Measurements from ENCODE around the gene DSCAM. TPM values are rescaled to one million over a fixed set of nuclear protein-coding genes. Genes with fewer than 3 reads are reported as not detected.

The DSCAM gene
- total and polyA plus RNA-seq, 3 donors from 2014 or later = 0.70 to 2.3 (median 2.0) TPM

DNA sequence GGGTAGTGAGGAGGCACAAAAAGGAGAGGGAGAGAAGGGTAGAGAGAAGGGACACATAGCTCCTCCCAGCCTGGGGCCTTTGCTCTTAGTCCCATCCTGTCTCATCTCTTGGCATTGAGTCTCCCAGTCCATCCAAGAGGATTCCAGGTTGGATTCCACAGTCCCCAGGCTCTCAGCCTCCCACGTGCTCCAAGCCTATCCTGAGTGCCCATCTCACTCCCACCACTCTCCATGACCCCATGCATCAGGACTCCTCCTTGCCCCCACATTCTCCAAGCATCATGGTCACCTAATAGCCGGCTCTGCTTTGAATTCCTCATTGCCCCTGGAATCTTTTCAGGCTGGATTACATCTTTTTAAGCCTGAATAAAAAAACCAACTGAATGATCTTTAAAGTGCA lies 87.9 kb downstream of the DSCAM start:
- no peaks in the 10 kb centered on the region for H3K4me1 ChIP-seq
- no peaks in the 10 kb centered on the region for H3K9me3 ChIP-seq
- 47 to 70% methylated on average over 2 of the region's 2 CpGs for WGBS, 2 donors
- intact Hi-C loops (cut with DNase I; ENCODE audit: low total_unique reads) = no loop called here
- H3K4me3 ChIP-seq = no peak overlapping the region
- no peak for DNase-seq
- TF ChIP-seq POLR2A (IDR thresholded peaks at IDR 0.05) (no peak), CTCF (IDR thresholded peaks at IDR 0.05) (no peak)
- H3K36me3 ChIP-seq (ENCODE audit: low read depth, missing control alignments) = no peaks in the 10 kb centered on the region
- no peak overlapping the region for H3K27ac ChIP-seq
- no peaks in the 10 kb centered on the region for H3K27me3 ChIP-seq

GRCh38 chr21:40757366-40757765 lies 89.6 kb downstream of the DSCAM start:
- WGBS, 2 donors = 55 to 90% methylated on average over 2 to 3 of the region's 3 CpGs
- TF ChIP-seq CTCF (IDR thresholded peaks at IDR 0.05) (no peak), POLR2A (IDR thresholded peaks at IDR 0.05) (no peak)
- no peaks in the 10 kb centered on the region for H3K36me3 ChIP-seq (ENCODE audit: low read depth, missing control alignments)
- no peaks in the 10 kb centered on the region for H3K9me3 ChIP-seq
- H3K4me1 ChIP-seq = no peaks in the 10 kb centered on the region
- no peak overlapping the region for H3K4me3 ChIP-seq
- DNase-seq = no peak
- H3K27me3 ChIP-seq = no peaks in the 10 kb centered on the region
- H3K27ac ChIP-seq = no peak overlapping the region
- intact Hi-C loops (cut with DNase I; ENCODE audit: low total_unique reads) = no loop called here

DNA sequence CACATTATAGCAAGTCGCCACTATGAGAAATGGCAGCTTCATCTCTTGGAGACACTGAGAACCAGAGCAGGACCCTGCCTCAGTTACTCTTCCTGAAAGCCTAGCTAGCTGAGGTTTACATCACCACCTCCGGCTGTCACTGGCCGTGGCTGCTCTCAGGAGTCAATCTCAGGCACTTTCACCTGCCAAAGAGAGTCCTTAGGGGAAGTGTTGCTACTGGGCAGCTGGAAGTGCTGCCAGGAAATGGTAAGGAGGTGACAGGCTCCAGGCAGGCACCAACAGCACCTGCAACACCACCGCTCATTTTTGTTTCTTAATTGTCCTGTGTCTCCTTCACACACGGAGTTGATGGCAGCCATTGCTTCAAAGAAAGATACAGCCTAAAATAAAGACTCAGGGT lies 92.5 kb downstream of the DSCAM start:
- H3K36me3 ChIP-seq (ENCODE audit: low read depth, missing control alignments) = no peaks in the 10 kb centered on the region
- H3K27ac ChIP-seq = no peak overlapping the region
- H3K4me1 ChIP-seq = no peaks in the 10 kb centered on the region
- no peaks in the 10 kb centered on the region for H3K27me3 ChIP-seq
- no peak for DNase-seq
- H3K4me3 ChIP-seq = no peak overlapping the region
- WGBS, 2 donors = 67 to 73% methylated on average over 3 to 5 of the region's 5 CpGs
- no peaks in the 10 kb centered on the region for H3K9me3 ChIP-seq
- TF ChIP-seq CTCF (IDR thresholded peaks at IDR 0.05) = no peak
- intact Hi-C loops (cut with DNase I; ENCODE audit: low total_unique reads) = no loop called here

DNA sequence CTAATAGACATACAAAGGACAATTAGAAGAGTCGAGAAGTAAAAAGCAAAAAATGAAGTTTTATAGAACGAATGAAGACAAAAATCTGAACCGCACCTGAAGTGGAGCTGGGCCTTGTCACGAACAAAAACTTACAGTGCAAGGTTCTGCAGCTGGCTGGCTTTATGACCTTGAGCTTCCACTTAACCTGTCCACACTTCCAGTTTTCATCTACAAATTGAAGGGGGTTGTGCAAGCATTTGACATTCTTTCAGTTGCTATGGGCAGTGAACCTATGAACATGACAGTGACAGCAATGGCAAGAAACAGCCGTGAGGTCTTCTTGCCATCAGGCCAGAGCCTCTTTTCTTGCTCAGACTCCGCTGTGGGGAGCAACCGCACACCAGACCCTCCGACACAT lies 93.2 kb downstream of the DSCAM start:
- Histone ChIP-seq H3K9me3 (no peaks in the 10 kb centered on the region), H3K36me3 (ENCODE audit: low read depth, missing control alignments) (no peaks in the 10 kb centered on the region), H3K27ac (no peak overlapping the region), H3K4me3 (no peak overlapping the region), H3K27me3 (no peaks in the 10 kb centered on the region), H3K4me1 (no peaks in the 10 kb centered on the region)
- no peak for DNase-seq
- TF ChIP-seq CTCF (IDR thresholded peaks at IDR 0.05) (no peak), POLR2A (IDR thresholded peaks at IDR 0.05) (no peak)
- WGBS, 2 donors = 83 to 91% methylated on average over 8 of the region's 8 CpGs
- intact Hi-C loops (cut with DNase I; ENCODE audit: low total_unique reads) = no loop called here

DNA sequence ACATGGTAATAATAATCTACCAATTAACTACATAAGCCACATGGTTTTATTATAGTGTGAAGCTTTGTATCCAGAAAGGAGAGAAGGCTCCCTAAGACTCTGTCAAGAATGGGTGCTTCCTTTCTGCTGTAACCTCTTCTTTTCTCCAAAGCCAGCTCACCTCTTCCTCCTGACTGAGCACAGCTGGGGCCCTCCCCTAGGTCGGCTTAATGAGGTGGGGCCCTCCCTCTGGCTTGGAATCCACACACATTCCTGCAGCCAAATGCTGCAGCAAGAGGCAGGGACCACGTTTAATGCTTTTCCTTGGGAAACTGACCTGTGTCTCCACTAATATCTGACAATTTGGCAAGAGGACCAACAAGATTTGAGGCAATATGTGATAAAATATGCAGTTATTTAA lies 94.8 kb downstream of the DSCAM start:
- 35 to 56% methylated on average over 2 of the region's 2 CpGs for WGBS, 2 donors
- no peak for TF ChIP-seq CTCF (IDR thresholded peaks at IDR 0.05)
- no peak for TF ChIP-seq POLR2A (IDR thresholded peaks at IDR 0.05)
- no peak overlapping the region for H3K4me3 ChIP-seq
- no peaks in the 10 kb centered on the region for H3K36me3 ChIP-seq (ENCODE audit: low read depth, missing control alignments)
- H3K4me1 ChIP-seq = no peaks in the 10 kb centered on the region
- intact Hi-C loops (cut with DNase I; ENCODE audit: low total_unique reads) = no loop called here
- H3K9me3 ChIP-seq = no peaks in the 10 kb centered on the region
- no peaks in the 10 kb centered on the region for H3K27me3 ChIP-seq
- DNase-seq = no peak
- no peak overlapping the region for H3K27ac ChIP-seq
